Measurements from ENCODE around the gene COL17A1.

GRCh38 chr10:104046651-104047050 is 39.0 kb downstream of the COL17A1 start:
- TF ChIP-seq POLR2A (IDR thresholded peaks at IDR 0.05; ENCODE audit: low read length), result no peak
- no peak for TF ChIP-seq GATA1 (IDR thresholded peaks at IDR 0.05; ENCODE audit: low read depth, low read length)
